ENCODE data around the gene AMELY.
"Not testable (repeated sequence)": the region's sequence is repeated elsewhere in the genome, so short reads cannot be mapped to it uniquely, and the experiment has no call there.

Gene AMELY

GRCh38 chrY:6909118-6909521 is 2.4 kb downstream of the AMELY start:
- no peak for DNase-seq (ENCODE audit: extremely low read depth, low read depth)
- H3K4me3 ChIP-seq (replicated peaks; ENCODE audit: low read depth, low read length), result no peak overlapping the region

GRCh38 chrY:6908021-6908420 is 3.5 kb downstream of the AMELY start:
- not testable (repeated sequence) for DNase-seq (ENCODE audit: extremely low read depth, low read depth)

More at GRCh38 chrY:6909118-6909521, 2.4 kb downstream of the AMELY start:
- TF ChIP-seq CTCF (IDR thresholded peaks at IDR 0.05; ENCODE audit: low read depth, low read length, missing control alignments), result no peak

GRCh38 chrY:6907591-6907990 is 4.0 kb downstream of the AMELY start:
- H3K4me3 ChIP-seq (replicated peaks; ENCODE audit: low read depth, low read length), result no peak overlapping the region
- TF ChIP-seq CTCF (IDR thresholded peaks at IDR 0.05; ENCODE audit: low read depth, low read length, missing control alignments), result no peak
- DNase-seq (ENCODE audit: extremely low read depth, low read depth), result no peak

More at GRCh38 chrY:6908021-6908420, 3.5 kb downstream of the AMELY start:
- not testable (repeated sequence) for H3K4me3 ChIP-seq (replicated peaks; ENCODE audit: low read depth, low read length)

GRCh38 chrY:6902116-6902515 is 9.4 kb downstream of the AMELY start:
- DNase-seq (ENCODE audit: extremely low read depth, low read depth); H3K4me3 ChIP-seq (replicated peaks; ENCODE audit: low read depth, low read length): not testable (repeated sequence)

GRCh38 chrY:6895236-6895635 is 16.3 kb downstream of the AMELY start:
- no peak overlapping the region for H3K4me3 ChIP-seq (replicated peaks; ENCODE audit: low read depth, low read length)
- no peak for TF ChIP-seq CTCF (IDR thresholded peaks at IDR 0.05; ENCODE audit: low read depth, low read length, missing control alignments)
- DNase-seq (ENCODE audit: extremely low read depth, low read depth), result no peak

GRCh38 chrY:6894496-6894895 is 17.1 kb downstream of the AMELY start:
- TF ChIP-seq CTCF (IDR thresholded peaks at IDR 0.05; ENCODE audit: low read depth, low read length, missing control alignments), result no peak
- no peak for DNase-seq (ENCODE audit: extremely low read depth, low read depth)
- H3K4me3 ChIP-seq (replicated peaks; ENCODE audit: low read depth, low read length), result no peak overlapping the region

GRCh38 chrY:6849384-6849783 is 62.2 kb downstream of the AMELY start:
- DNase-seq (ENCODE audit: extremely low read depth, low read depth), result no peak
- no peak overlapping the region for H3K4me3 ChIP-seq (replicated peaks; ENCODE audit: low read depth, low read length)
- TF ChIP-seq CTCF (IDR thresholded peaks at IDR 0.05; ENCODE audit: low read depth, low read length, missing control alignments), result no peak

- not testable (repeated sequence) for DNase-seq (ENCODE audit: extremely low read depth, low read depth); H3K4me3 ChIP-seq (replicated peaks; ENCODE audit: low read depth, low read length)
These were observed 68.9 kb downstream of the AMELY start for GRCh38 chrY:6842650-6843049.

All from HFF-Myc (cell line).